ENCODE measurements around the gene HHATL. TPM values are rescaled to one million over a fixed set of nuclear protein-coding genes. Genes with fewer than 3 reads are reported as not detected.

Gene HHATL
- total and polyA plus RNA-seq, 4 donors = 0.39 to 2.7 (median 0.62) TPM

DNA sequence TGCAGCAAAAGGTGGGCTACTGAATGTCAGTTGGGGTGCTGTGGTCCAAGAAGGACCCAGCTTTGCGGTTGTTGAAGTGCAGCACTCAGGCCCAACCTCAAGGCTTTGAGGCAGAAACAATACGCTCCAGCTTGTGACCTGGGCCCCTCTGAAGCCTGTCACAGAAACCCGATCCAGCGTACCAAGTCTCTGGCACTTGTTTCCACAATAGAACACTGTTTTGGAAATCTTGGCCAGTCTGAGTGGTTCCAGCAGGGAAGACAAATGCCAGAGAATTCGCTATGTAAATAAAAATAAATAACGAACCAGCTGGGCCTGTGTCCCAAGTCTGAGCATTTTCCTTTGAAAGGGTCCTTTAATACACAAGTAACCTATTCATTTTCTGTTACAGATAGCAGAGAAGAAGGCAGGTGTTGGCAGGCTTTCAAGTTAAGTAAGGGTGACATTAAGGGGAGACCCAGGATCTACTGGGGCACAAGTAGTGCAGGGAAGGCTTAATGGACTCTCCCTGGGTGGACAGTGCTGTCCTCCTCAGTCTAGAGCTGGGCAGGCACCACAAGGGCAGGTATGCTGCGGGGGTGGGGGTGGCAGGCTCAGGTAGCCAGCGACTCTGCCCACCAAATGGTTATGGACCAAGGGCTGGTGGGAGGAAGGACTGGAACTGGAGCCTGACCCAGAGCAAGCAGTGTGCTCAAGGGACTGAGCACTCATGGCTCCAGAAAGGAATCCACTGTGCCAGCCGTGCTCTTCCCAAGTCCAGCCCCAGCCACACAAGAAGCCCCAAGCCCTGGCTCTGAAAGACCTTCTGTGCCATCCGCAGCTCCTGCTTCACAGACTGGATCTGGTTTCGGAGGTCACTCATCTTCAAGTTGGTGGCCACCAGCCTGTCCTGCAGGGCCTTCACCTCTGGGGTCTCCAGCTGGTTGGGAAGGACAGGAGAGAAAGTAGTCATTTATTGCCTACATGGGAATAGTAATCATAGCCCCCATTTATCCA is 44.2 kb upstream of the HHATL start:
- H3K27ac ChIP-seq (ENCODE audit: low read depth in 1 of 2, low read length in 1 of 2) = peak overlapping the region in 1 of 2 donors; percentile 83
- H3K4me3 ChIP-seq = no peak overlapping the region
- H3K4me1 ChIP-seq (ENCODE audit: control insufficient read depth in 5 of 5, insufficient read depth in 5 of 5, low read length in 5 of 5) = peaks cover 0 to 21% (median 10%) of the 10 kb centered on the region in 5 donors
- no peaks in the 10 kb centered on the region for H3K27me3 ChIP-seq (ENCODE audit: control insufficient read depth in 3 of 3, insufficient read depth in 3 of 3, low read length in 2 of 3)
- H3K9me3 ChIP-seq (ENCODE audit: control insufficient read depth in 4 of 4, insufficient read depth in 3 of 4, low read length in 3 of 4) = no peaks in the 10 kb centered on the region
- 71 to 84% methylated on average over 11 of the region's 11 CpGs for WGBS, 2 donors
- no peak for ATAC-seq (ENCODE audit: insufficient read depth, low FRiP score)
- H3K9ac ChIP-seq (ENCODE audit: insufficient read depth in 1 of 2, low read length in 2 of 2) = no peak overlapping the region
- TF ChIP-seq, protein P1, sequence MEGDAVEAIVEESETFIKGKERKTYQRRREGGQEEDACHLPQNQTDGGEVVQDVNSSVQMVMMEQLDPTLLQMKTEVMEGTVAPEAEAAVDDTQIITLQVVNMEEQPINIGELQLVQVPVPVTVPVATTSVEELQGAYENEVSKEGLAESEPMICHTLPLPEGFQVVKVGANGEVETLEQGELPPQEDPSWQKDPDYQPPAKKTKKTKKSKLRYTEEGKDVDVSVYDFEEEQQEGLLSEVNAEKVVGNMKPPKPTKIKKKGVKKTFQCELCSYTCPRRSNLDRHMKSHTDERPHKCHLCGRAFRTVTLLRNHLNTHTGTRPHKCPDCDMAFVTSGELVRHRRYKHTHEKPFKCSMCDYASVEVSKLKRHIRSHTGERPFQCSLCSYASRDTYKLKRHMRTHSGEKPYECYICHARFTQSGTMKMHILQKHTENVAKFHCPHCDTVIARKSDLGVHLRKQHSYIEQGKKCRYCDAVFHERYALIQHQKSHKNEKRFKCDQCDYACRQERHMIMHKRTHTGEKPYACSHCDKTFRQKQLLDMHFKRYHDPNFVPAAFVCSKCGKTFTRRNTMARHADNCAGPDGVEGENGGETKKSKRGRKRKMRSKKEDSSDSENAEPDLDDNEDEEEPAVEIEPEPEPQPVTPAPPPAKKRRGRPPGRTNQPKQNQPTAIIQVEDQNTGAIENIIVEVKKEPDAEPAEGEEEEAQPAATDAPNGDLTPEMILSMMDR (IDR thresholded peaks at IDR 0.05; ENCODE audit: control extremely low read depth, extremely low read depth) = no peak
- H3K36me3 ChIP-seq (ENCODE audit: control insufficient read depth in 4 of 4, insufficient read depth in 4 of 4, low read length in 4 of 4) = no peaks in the 10 kb centered on the region
- DNase-seq = peak; percentile 88 to 95 (median 95)

DNA sequence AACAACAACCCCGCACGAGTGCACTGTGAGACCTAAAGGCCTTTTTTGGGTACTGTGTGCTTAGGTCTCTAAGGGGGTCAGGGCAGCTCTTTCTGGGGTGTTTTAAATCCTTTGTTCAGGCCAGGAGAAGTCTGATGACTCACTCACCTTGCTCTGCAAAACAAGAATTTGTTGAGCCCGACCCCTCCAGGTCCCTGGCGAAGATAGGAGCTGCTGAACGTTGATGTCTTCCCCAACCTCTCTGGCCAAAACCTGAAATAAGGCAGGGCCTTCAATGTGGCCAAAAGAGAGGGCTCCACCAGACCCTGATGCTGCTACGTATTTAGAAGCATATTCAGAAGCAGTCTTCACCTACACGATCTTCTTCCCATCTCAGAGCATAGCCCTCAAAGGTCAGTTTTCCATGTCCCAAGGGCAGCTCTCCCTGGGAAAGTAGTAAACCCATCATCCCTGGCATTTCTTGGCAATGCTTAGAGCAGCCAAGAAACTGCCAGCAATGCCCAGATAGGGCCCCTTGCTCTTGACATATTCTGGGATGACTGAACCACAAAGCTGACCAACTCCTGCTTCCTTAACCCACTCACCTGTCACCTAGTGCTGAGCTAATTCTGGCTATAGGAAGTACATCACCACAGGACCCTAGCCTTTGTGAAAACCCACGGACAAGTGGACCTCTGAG is 43.3 kb upstream of the HHATL start:
- peaks cover 0 to 21% (median 10%) of the 10 kb centered on the region in 5 donors for H3K4me1 ChIP-seq (ENCODE audit: control insufficient read depth in 5 of 5, insufficient read depth in 5 of 5, low read length in 5 of 5)

DNA sequence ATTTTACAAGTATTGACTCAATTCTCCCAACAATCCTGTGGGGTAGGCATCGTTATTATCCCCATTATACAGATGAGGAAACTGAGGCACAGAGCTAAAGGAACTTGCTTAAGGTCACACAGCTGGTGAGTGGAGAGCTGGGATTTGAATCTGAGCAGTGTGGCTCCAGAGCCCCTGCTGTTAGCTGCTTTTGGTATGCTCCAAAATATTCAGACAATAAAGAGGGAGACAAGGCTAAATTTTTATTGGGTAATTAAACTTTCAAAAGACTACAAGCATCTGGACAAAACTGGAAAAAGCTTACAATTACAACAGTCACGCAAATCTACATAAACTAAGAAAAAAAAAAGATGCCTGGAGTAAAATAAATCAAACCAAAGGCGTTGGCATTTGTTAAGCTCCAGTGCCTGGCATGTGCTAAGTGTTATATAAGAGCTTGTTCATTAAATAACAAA is 42.7 kb upstream of the HHATL start:
- H3K4me1 ChIP-seq (ENCODE audit: control insufficient read depth in 5 of 5, insufficient read depth in 5 of 5, low read length in 5 of 5) = peaks cover 0 to 21% (median 10%) of the 10 kb centered on the region in 5 donors
- H3K27ac ChIP-seq (ENCODE audit: low read depth in 1 of 2, low read length in 1 of 2) = peak overlapping the region in 1 of 2 donors; percentile 34
- no peak overlapping the region for H3K9ac ChIP-seq (ENCODE audit: insufficient read depth in 1 of 2, low read length in 2 of 2)
- H3K36me3 ChIP-seq (ENCODE audit: control insufficient read depth in 4 of 4, insufficient read depth in 4 of 4, low read length in 4 of 4) = no peaks in the 10 kb centered on the region
- ATAC-seq (ENCODE audit: insufficient read depth, low FRiP score) (no peak), DNase-seq (no peak)
- TF ChIP-seq, protein P1 (IDR thresholded peaks at IDR 0.05; ENCODE audit: control extremely low read depth, extremely low read depth) = no peak
- no peaks in the 10 kb centered on the region for H3K27me3 ChIP-seq (ENCODE audit: control insufficient read depth in 3 of 3, insufficient read depth in 3 of 3, low read length in 2 of 3)
- 81 to 88% methylated on average over 3 of the region's 3 CpGs for WGBS, 2 donors
- H3K9me3 ChIP-seq (ENCODE audit: control insufficient read depth in 4 of 4, insufficient read depth in 3 of 4, low read length in 3 of 4) = no peaks in the 10 kb centered on the region
- no peak overlapping the region for H3K4me3 ChIP-seq

More for the DNA sequence above, 43.3 kb upstream of the HHATL start:
- ATAC-seq (ENCODE audit: insufficient read depth, low FRiP score) (no peak), DNase-seq (peak in 1 of 3 donors; percentile 13)
- Histone ChIP-seq H3K27ac (ENCODE audit: low read depth in 1 of 2, low read length in 1 of 2) (peak overlapping the region; percentile 34 to 83), H3K4me3 (no peak overlapping the region), H3K9me3 (ENCODE audit: control insufficient read depth in 4 of 4, insufficient read depth in 3 of 4, low read length in 3 of 4) (no peaks in the 10 kb centered on the region), H3K27me3 (ENCODE audit: control insufficient read depth in 3 of 3, insufficient read depth in 3 of 3, low read length in 2 of 3) (no peaks in the 10 kb centered on the region), H3K9ac (ENCODE audit: insufficient read depth in 1 of 2, low read length in 2 of 2) (no peak overlapping the region), H3K36me3 (ENCODE audit: control insufficient read depth in 4 of 4, insufficient read depth in 4 of 4, low read length in 4 of 4) (no peaks in the 10 kb centered on the region)
- TF ChIP-seq, protein P1 (IDR thresholded peaks at IDR 0.05; ENCODE audit: control extremely low read depth, extremely low read depth) = no peak
- 78 to 79% methylated on average over 8 of the region's 8 CpGs for WGBS, 2 donors
